GM10266 (cell line): ENCODE results near the gene LECT2.

Experiments used
- DNase-seq: peaks from one replicate; pipeline ENCODE4 v3.0.0; 2012; ENCODE audit errors: extremely low spot score
- TF ChIP-seq, protein P1 (sequence below): IDR thresholded peaks from 2 replicates; pipeline ENCODE4 v1.5.1; 2012; ENCODE audit warnings: mild to moderate bottlenecking, low read depth; ENCODE audit not compliant: control insufficient read depth, insufficient read depth; ENCODE audit errors: missing control alignments

The LECT2 gene

DNA sequence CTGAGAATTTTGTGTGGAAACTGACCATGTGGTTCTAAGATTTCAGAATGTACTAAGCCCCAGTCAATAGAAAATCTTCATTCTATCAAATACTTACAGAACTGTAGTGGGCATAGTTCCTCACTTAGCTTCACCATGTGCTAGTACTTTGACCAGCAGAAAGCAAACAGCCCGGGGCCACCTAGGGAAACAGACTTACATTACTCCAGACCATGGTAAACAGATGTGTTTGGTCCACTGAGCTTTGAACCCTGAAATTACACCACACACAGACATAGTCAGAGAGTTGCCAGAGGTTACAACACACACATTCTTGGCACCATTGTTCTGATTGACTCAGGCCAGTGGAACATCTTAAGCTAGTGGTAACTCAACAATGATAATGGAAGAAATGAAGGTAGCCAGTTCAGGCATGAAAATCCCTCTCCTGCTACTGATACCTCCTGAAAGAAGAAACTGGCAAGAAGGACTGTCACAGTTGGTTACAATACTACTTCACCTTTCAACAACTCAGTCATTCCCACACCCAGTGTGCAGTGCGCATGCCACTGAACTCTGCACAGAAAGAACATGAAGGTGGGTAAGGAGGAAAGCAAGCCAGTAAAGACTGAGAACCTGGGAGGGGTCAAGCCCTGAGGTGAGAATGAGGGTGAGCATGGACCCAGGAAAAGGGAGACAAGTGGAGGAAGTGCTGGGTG is 18.7 kb upstream of the LECT2 start:
- TF ChIP-seq, protein P1, sequence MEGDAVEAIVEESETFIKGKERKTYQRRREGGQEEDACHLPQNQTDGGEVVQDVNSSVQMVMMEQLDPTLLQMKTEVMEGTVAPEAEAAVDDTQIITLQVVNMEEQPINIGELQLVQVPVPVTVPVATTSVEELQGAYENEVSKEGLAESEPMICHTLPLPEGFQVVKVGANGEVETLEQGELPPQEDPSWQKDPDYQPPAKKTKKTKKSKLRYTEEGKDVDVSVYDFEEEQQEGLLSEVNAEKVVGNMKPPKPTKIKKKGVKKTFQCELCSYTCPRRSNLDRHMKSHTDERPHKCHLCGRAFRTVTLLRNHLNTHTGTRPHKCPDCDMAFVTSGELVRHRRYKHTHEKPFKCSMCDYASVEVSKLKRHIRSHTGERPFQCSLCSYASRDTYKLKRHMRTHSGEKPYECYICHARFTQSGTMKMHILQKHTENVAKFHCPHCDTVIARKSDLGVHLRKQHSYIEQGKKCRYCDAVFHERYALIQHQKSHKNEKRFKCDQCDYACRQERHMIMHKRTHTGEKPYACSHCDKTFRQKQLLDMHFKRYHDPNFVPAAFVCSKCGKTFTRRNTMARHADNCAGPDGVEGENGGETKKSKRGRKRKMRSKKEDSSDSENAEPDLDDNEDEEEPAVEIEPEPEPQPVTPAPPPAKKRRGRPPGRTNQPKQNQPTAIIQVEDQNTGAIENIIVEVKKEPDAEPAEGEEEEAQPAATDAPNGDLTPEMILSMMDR, result no peak
- no peak for DNase-seq

DNA sequence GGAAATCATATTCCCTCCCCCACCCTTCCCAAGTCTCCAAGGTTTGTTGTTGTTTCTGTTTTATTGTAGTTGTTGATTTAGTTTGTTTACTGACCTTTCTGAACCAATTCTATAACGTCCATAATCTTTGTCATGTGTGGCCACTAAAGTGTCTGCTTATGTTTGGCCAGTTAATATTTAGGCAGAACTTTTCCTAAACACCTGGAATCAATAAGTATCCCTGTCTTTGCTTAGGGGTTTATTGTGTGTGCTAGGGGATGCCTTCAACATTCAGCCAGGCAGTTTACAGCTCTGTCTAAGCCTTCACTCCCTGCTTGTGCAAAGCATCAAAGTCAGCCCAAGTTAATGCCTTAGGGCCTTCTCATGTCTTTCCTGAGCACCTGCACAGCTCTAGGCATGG is 16.9 kb upstream of the LECT2 start:
- TF ChIP-seq, protein P1, result no peak
- no peak for DNase-seq

DNA sequence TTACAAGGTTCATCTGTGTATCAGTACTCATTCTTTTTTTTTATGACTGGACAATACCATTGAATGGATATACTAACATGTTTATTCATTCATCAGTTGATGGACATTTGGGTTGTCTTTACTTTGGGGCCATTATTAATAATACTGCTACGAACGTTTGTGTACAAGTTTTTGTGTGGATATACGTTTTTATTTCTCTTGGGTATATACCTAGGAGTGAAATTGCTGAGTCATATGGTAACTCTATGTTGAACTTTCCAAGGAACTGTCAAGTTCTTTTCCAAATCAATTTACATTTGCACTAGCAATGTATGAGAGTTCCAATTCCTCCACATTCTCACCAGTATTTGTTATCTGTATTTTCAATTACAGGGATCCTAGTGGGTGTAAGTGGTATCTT is 12.0 kb upstream of the LECT2 start:
- TF ChIP-seq, protein P1, result no peak
- no peak for DNase-seq

DNA sequence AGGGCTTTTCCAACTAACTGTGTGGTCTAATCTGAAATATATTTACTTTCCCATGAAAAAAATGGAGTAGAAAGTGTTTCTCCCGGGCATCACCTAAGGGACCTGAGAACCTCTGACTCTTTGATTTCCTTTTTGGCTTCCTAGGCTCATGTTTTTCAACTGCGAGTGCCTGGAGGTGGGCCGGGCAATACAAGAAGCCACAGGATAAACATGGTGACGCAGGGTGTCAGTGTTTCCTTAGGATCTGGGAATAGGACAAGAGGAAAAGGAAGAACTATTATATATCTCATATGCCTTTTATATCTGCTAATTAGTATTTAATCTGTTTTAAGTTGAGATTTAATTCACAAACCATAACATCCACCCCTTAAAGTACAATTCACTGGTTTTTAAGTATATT is 11.4 kb upstream of the LECT2 start:
- TF ChIP-seq, protein P1, result no peak
- DNase-seq, result no peak

DNA sequence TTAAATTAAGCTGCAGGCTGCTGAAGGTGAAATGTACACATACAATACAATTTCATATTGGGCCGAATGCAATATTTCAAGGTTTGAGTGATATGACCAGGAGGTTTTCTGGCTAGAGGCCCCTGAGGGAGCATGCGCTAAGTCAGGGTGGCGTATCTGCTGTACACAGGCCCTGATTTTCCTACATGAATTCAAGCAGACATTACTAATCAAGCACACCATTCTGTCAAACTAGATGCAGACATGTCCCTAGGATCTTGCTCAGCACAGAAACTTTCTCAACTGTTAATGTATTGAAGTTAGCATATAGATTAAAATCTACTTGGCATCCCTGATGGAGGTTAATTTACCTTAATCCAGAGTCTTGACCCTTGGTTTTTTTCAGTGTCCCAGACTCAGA is 10.7 kb upstream of the LECT2 start:
- TF ChIP-seq, protein P1, result no peak
- no peak for DNase-seq

DNA sequence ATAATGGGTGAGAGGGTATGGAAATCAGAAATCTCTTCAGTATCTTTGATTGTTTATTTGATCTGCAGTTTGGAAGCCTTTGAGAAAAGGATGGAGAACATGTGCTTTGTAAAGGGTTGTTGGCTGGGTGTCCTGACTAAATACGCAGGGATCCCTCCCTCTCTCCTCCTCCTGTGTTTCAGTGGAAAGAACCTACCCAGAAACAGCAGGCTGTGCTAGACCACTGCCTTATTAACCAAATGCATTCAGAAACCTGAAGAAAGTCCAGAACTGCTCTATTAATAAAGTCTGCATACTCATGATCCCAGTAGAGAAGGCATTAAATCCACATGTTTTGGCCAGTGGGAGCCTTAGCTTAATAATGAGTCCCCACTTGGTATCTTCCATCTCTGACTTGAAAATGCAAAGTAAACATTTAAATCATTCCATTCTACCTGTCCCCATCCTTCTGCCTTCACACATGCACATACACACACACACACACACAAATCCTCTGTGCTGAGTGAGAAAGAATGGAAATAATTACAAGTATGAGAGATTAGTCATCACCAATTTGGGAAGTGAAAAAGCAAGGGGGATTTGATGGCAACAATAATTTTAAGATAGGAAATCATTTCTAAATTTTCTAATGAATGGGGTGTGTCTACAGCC is 10.0 kb upstream of the LECT2 start:
- DNase-seq, result no peak
- TF ChIP-seq, protein P1, result no peak

DNA sequence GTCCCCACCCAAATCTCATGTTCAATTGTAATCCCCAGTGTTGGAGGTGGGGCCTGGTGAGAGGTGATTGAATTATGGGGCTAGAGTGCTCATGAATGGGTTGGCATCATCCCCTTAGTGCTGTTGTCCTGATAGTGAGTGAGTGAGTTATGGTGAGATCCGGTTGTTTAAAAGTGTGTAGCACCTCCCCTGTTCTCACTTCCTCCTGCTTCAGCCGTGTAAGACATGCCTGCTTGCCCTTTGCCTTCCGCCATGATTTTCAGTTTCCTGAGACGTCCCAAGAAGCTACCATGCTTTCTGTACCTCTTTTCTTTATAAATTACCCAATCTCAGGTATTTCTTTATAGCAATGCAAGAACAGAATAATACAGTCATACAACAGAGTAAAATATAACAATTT is 742 bp upstream of the LECT2 start:
- DNase-seq, result no peak
- TF ChIP-seq, protein P1, result no peak
